GM23338 (cell line): ENCODE measurements around the gene CSNK1G1. TPM values are rescaled to one million over a fixed set of nuclear protein-coding genes. Genes with fewer than 3 reads are reported as not detected.

Experiments
- ATAC-seq: fragments of 200-7000 bp; cut with Tn5 transposase; 3 replicates; pipeline ENCODE4 v1.9.1; 2020
- DNase-seq: peaks from one replicate; pipeline ENCODE4 v3.0.0-alpha.2; 2015; ENCODE audit warnings: low spot score
- H2AFZ ChIP-seq: fragments of 200-600 bp; sonication (generic); 2 replicates; pipeline ENCODE4 v1.8.0; 2016; ENCODE audit warnings: antibody characterized with exemption, mild to moderate bottlenecking, moderate library complexity
- H3F3A ChIP-seq: fragments of 200-600 bp; sonication (generic); replicated peaks from 2 replicates; pipeline ENCODE4 v1.8.0; 2017; ENCODE audit warnings: antibody characterized with exemption, mixed run types, low read depth
- H3K27ac ChIP-seq: fragments of 200-600 bp; sonication (generic); 2 replicates; pipeline ENCODE4 v1.6.1; 2016; ENCODE audit warnings: low read depth
- H3K27me3 ChIP-seq: fragments of 200-600 bp; sonication (generic); 2 replicates; pipeline ENCODE4 v1.8.0; 2016; ENCODE audit warnings: mild to moderate bottlenecking, mixed run types, moderate library complexity; ENCODE audit not compliant: insufficient read depth
- H3K36me3 ChIP-seq: fragments of 200-600 bp; sonication (generic); 2 replicates; pipeline ENCODE4 v1.8.0; 2016; ENCODE audit warnings: mild to moderate bottlenecking; ENCODE audit not compliant: insufficient read depth
- H3K4me1 ChIP-seq: fragments of 200-600 bp; sonication (generic); 2 replicates; pipeline ENCODE4 v1.8.0; 2016; ENCODE audit warnings: mild to moderate bottlenecking, moderate library complexity; ENCODE audit not compliant: insufficient read depth
- H3K4me2 ChIP-seq: fragments of 200-600 bp; sonication (generic); 2 replicates; pipeline ENCODE4 v1.7.1; 2017; ENCODE audit warnings: mixed run types
- H3K4me3 ChIP-seq: fragments of 200-600 bp; sonication (generic); 2 replicates; pipeline ENCODE4 v1.6.1; 2016; ENCODE audit warnings: mixed run types
- H3K79me2 ChIP-seq: fragments of 200-600 bp; sonication (generic); replicated peaks from 2 replicates; pipeline ENCODE4 v1.8.0; 2017; ENCODE audit warnings: mild to moderate bottlenecking; ENCODE audit not compliant: insufficient read depth
- H3K9me2 ChIP-seq: fragments of 200-600 bp; sonication (generic); 2 replicates; pipeline ENCODE4 v1.8.0; 2017; ENCODE audit not compliant: insufficient read depth
- H4K20me1 ChIP-seq: fragments of 200-600 bp; sonication (generic); replicated peaks from 2 replicates; pipeline ENCODE4 v1.8.0; 2017; ENCODE audit warnings: mild to moderate bottlenecking; ENCODE audit not compliant: insufficient read depth
- H3K27ac Mint-ChIP-seq: 2 replicates; pipeline ENCODE4 v1.8.0; 2020; ENCODE audit warnings: inconsistent platforms, mild to moderate bottlenecking, moderate library complexity, mixed read lengths
- H3K27me3 Mint-ChIP-seq: 3 replicates; pipeline ENCODE4 v1.8.0; 2022; ENCODE audit warnings: low read depth, mild to moderate bottlenecking, moderate library complexity, mixed read lengths, inconsistent platforms; ENCODE audit not compliant: insufficient read depth, poor library complexity
- H3K36me3 Mint-ChIP-seq: 3 replicates; pipeline ENCODE4 v1.8.0; 2021; ENCODE audit warnings: low read depth, mild to moderate bottlenecking, inconsistent platforms, moderate library complexity, mixed read lengths
- H3K4me1 Mint-ChIP-seq: 3 replicates; pipeline ENCODE4 v1.8.0; 2020; ENCODE audit warnings: mild to moderate bottlenecking, inconsistent platforms, mixed read lengths
- H3K4me3 Mint-ChIP-seq: 3 replicates; pipeline ENCODE4 v1.8.0; 2021; ENCODE audit warnings: moderate library complexity, mild to moderate bottlenecking, inconsistent platforms, mixed read lengths
- H3K9me3 Mint-ChIP-seq: 3 replicates; pipeline ENCODE4 v1.8.0; 2020; ENCODE audit warnings: moderate library complexity, mild to moderate bottlenecking, inconsistent platforms, mixed read lengths
- CREB1 ChIP-seq: fragments of 250-450 bp; sonication (Bioruptor Pico); IDR thresholded peaks from 2 replicates; pipeline ENCODE4 v1.5.0; 2020; ENCODE audit warnings: low read depth, mild to moderate bottlenecking, moderate library complexity
- ETS1 ChIP-seq: IDR thresholded peaks from 2 replicates; pipeline ENCODE4 v1.6.1; 2016; ENCODE audit warnings: antibody characterized with exemption
- EZH2 ChIP-seq: fragments of 200-600 bp; sonication (generic); IDR thresholded peaks from one replicate; pipeline ENCODE4 v1.8.0; 2017; ENCODE audit warnings: antibody characterized with exemption, mild to moderate bottlenecking, low read depth; ENCODE audit not compliant: unreplicated experiment
- EZH2phosphoT487 ChIP-seq: fragments of 200-600 bp; sonication (generic); IDR thresholded peaks from one replicate; pipeline ENCODE4 v1.8.1; 2018; ENCODE audit warnings: antibody characterized with exemption; ENCODE audit not compliant: unreplicated experiment
- JUNB ChIP-seq: IDR thresholded peaks from one replicate; pipeline ENCODE4 v1.6.1; 2016; ENCODE audit warnings: antibody characterized with exemption; ENCODE audit not compliant: unreplicated experiment
- NANOG ChIP-seq: IDR thresholded peaks from 2 replicates; pipeline ENCODE4 v1.6.1; 2016; ENCODE audit warnings: antibody characterized with exemption, borderline replicate concordance
- POLR2AphosphoS5 ChIP-seq: IDR thresholded peaks from 2 replicates; pipeline ENCODE4 v1.6.1; 2016; ENCODE audit warnings: antibody characterized with exemption, low read depth
- REST ChIP-seq: IDR thresholded peaks from one replicate; pipeline ENCODE4 v1.6.1; 2018; ENCODE audit warnings: antibody characterized with exemption; ENCODE audit not compliant: unreplicated experiment
- STAT1 ChIP-seq: IDR thresholded peaks from one replicate; pipeline ENCODE4 v1.6.1; 2016; ENCODE audit warnings: antibody characterized with exemption; ENCODE audit not compliant: unreplicated experiment
- ZNF114 ChIP-seq: fragments of 250-450 bp; sonication (Bioruptor Pico); IDR thresholded peaks from 2 replicates; pipeline ENCODE4 v1.5.0; 2020; ENCODE audit warnings: mild to moderate bottlenecking, moderate library complexity
- ZNF331 ChIP-seq: fragments of 250-450 bp; sonication (Bioruptor Pico); IDR thresholded peaks from 2 replicates; pipeline ENCODE4 v1.5.0; 2020; ENCODE audit warnings: low read depth, mild to moderate bottlenecking, moderate library complexity
- ZNF462 ChIP-seq: fragments of 250-450 bp; sonication (Bioruptor Pico); IDR thresholded peaks from 2 replicates; pipeline ENCODE4 v1.5.0; 2020; ENCODE audit warnings: mild to moderate bottlenecking, moderate library complexity
- polyA plus RNA-seq: library from polyadenylated mRNA; unstranded; fragments of >200 nt; fragmentation: Nextera tagmentation; extraction: Ambion mirVana; gene quantifications from 2 replicates; pipeline ENCODE4 v1.2.1, GENCODE V29; 2016
- total RNA-seq: library from RNA; depleted of rRNA; stranded (reverse); fragments of >200 nt; shearing (Covaris generic); gene quantifications from 2 replicates; pipeline ENCODE4 v1.2.3, GENCODE V29; 2014
- TF ChIP-seq, protein P1 (sequence below), 2 experiments: fragments of 200-600 bp in 1 of 2; sonication (generic) in 1 of 2; conservative IDR thresholded peaks; 2 replicates each; pipeline versions ENCODE4 v1.5.1 to v1.6.1; 2016 to 2017; ENCODE audit warnings: antibody characterized with exemption in 2 of 2, low read depth in 2 of 2, mild to moderate bottlenecking in 2 of 2, moderate library complexity in 1 of 2

The CSNK1G1 gene
- total and polyA plus RNA-seq, 2 experiments from 2014 or later = 9.3 to 13.4 TPM

GRCh38 chr15:64288999-64289398 lies 67.0 kb downstream of the CSNK1G1 start:
- 0 out of 2 replicates have a peak overlapping the region, but pooled peaks have one; percentile 7 for H3K27ac Mint-ChIP-seq
- Histone ChIP-seq H2AFZ (no peak overlapping the region), H3K4me1 (no peaks in the 10 kb centered on the region), H4K20me1 (no peaks in the 10 kb centered on the region; the same call in 1 of the 2 replicates), H3K79me2 (no peaks in the 10 kb centered on the region; the same call in 1 of the 2 replicates), H3K27ac (no peak overlapping the region), H3F3A (no peaks in the 10 kb centered on the region), H3K36me3 (no peaks in the 10 kb centered on the region), H3K4me2 (no peak overlapping the region), H3K9me2 (no peaks in the 10 kb centered on the region), H3K4me3 (no peak overlapping the region), H3K27me3 (no peaks in the 10 kb centered on the region)
- H3K36me3 Mint-ChIP-seq = no peaks in the 10 kb centered on the region
- DNase-seq (no peak), ATAC-seq (no peak)
- H3K4me3 Mint-ChIP-seq = no peak overlapping the region
- no peak for TF ChIP-seq POLR2AphosphoS5
- no peak for TF ChIP-seq EZH2
- no peak for TF ChIP-seq JUNB
- no peak for TF ChIP-seq REST
- TF ChIP-seq NANOG = no peak
- TF ChIP-seq CREB1 (CRISPR knock-in tag) = no peak
- no peak for TF ChIP-seq ETS1
- no peak for TF ChIP-seq ZNF462 (CRISPR knock-in tag)
- no peak for TF ChIP-seq ZNF114
- no peak for TF ChIP-seq ZNF331 (CRISPR knock-in tag)
- no peak for TF ChIP-seq EZH2phosphoT487
- no peak for TF ChIP-seq STAT1
- TF ChIP-seq, protein P1, sequence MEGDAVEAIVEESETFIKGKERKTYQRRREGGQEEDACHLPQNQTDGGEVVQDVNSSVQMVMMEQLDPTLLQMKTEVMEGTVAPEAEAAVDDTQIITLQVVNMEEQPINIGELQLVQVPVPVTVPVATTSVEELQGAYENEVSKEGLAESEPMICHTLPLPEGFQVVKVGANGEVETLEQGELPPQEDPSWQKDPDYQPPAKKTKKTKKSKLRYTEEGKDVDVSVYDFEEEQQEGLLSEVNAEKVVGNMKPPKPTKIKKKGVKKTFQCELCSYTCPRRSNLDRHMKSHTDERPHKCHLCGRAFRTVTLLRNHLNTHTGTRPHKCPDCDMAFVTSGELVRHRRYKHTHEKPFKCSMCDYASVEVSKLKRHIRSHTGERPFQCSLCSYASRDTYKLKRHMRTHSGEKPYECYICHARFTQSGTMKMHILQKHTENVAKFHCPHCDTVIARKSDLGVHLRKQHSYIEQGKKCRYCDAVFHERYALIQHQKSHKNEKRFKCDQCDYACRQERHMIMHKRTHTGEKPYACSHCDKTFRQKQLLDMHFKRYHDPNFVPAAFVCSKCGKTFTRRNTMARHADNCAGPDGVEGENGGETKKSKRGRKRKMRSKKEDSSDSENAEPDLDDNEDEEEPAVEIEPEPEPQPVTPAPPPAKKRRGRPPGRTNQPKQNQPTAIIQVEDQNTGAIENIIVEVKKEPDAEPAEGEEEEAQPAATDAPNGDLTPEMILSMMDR (conservative IDR thresholded peaks at IDR 0.05; ENCODE audit: low read depth in 2 of 2) = no peak
- H3K4me1 Mint-ChIP-seq = peaks cover 10% of the 10 kb centered on the region; the same call in 2 of the 3 replicates
- no peaks in the 10 kb centered on the region for H3K9me3 Mint-ChIP-seq
- no peaks in the 10 kb centered on the region for H3K27me3 Mint-ChIP-seq
